BLaER1 (cell line): Measurements from ENCODE around the gene EIF3F.
"Not testable (repeated sequence)": the region's sequence is repeated elsewhere in the genome, so short reads cannot be mapped to it uniquely, and the experiment has no call there.

ENCODE experiments used
- H3K27ac ChIP-seq: shearing (Covaris generic); formaldehyde crosslinking; 2 replicates; pipeline ENCODE4 v1.8.1; 2022
- H3K27me3 ChIP-seq: shearing (Covaris generic); formaldehyde crosslinking; 2 replicates; pipeline ENCODE4 v1.8.1; 2022
- H3K36me3 ChIP-seq: shearing (Covaris generic); formaldehyde crosslinking; 2 replicates; pipeline ENCODE4 v1.8.1; 2022
- H3K4me1 ChIP-seq: shearing (Covaris generic); formaldehyde crosslinking; 2 replicates; pipeline ENCODE4 v1.8.1; 2022
- H3K4me2 ChIP-seq: shearing (Covaris generic); formaldehyde crosslinking; 2 replicates; pipeline ENCODE4 v1.8.1; 2022
- H3K4me3 ChIP-seq: shearing (Covaris generic); formaldehyde crosslinking; 2 replicates; pipeline ENCODE4 v1.8.1; 2022
- H3K9ac ChIP-seq: shearing (Covaris generic); formaldehyde crosslinking; 2 replicates; pipeline ENCODE4 v1.8.1; 2022
- H3K9me3 ChIP-seq: shearing (Covaris generic); formaldehyde crosslinking; 2 replicates; pipeline ENCODE4 v1.8.1; 2022
- H4K20me1 ChIP-seq: shearing (Covaris generic); formaldehyde crosslinking; 2 replicates; pipeline ENCODE4 v1.8.1; 2022
- Cebpa-rat ChIP-seq: shearing (Covaris generic); IDR thresholded peaks from 2 replicates; pipeline ENCODE4 v1.8.1; 2022

The EIF3F gene

DNA sequence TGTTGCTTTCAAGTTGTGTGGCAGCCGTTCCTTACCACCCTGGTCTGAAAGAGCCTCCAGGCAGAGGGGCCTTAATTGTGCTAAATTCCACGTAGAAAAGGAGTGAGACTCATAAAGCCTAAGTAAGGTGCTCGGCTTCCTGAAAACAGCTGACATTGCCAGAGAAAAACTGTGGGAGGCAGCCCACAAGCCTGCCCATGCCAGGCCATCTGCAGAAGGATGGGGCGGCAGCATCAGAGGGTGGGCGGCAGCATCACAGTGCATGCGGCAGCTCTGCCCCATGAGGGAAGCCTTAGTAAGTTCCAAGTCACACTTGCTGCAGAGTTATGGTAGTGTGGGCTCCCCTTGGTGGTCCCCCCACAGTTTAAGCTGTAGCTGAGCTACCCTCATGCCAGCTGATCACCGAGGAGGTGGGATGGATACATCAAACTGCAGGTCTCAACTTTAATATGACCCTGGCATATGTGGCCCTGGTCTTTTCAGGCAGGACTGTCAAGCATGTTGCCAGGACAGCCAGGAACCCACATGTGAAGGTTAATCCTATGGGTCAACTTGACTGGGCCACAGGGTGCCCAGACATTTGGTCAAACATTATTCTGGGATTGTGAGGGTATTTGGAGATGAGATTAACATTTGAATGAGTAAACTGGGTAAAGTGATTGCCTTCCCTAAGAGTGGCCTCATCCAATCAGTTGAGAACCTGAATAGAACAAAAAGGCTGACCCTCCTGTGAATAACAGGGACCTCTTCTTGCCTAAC, 3.1 kb upstream of the EIF3F start:
- peaks cover 26% of the 10 kb centered on the region for H3K4me1 ChIP-seq
- no peak overlapping the region for H3K4me3 ChIP-seq
- H3K27ac ChIP-seq: no peak overlapping the region
- peaks cover 13% of the 10 kb centered on the region; the same call in 1 of the 2 replicates for H4K20me1 ChIP-seq
- no peak overlapping the region for H3K9ac ChIP-seq
- H3K9me3 ChIP-seq: no peaks in the 10 kb centered on the region
- no peak overlapping the region for H3K4me2 ChIP-seq
- H3K27me3 ChIP-seq: no peaks in the 10 kb centered on the region
- no peak for TF ChIP-seq Cebpa-rat
- H3K36me3 ChIP-seq: peaks cover 6% of the 10 kb centered on the region

DNA sequence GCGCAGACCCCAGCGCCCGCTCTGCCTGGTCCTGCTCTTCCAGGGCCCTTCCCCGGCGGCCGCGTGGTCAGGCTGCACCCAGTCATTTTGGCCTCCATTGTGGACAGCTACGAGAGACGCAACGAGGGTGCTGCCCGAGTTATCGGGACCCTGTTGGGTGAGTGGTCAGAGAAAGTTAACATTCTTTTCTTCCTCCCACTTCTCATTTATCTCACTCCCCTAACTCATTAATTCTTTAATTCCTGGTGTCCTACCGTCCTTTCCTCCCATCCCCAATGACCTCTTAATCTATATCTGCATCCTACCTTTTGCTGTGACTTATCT, 385 bp downstream of the EIF3F start:
- Histone ChIP-seq H3K4me3 (peak overlapping the region; percentile 80), H3K9ac (peak overlapping the region; percentile 87), H3K4me1 (peaks cover 59% of the 10 kb centered on the region), H3K27ac (peak overlapping the region; percentile 80), H3K4me2 (peak overlapping the region; percentile 94), H4K20me1 (peaks cover 42% of the 10 kb centered on the region), H3K36me3 (peaks cover 40% of the 10 kb centered on the region)
- H3K9me3 ChIP-seq, H3K27me3 ChIP-seq: not testable (repeated sequence)

DNA sequence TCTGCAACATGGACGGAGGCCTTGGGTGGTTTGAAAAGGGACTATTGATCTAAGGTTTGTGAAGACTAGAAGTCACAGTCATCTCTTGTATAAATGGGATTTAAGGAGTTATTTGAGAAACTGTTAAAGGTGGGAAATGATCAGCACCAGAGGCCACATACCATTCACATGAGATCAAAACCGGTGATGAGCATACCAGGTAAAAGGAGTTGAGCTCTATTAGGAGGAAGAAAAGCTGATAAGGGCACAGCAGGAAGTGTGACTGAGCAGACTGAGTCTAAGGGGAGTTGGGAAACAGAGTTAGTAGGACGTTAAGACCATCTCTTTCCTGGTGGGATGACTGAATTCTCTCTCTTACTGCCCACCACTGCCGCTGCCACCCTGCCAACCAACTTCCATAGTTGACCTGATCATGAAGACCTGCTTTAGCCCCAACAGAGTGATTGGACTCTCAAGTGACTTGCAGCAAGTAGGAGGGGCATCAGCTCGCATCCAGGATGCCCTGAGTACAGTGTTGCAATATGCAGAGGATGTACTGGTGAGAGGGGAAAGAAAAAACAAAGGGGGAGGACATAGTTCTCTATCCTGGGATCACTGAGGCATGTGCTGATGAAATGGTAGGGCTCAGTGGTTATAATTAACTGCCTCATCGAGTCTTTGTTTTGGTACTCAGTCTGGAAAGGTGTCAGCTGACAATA, 7.6 kb downstream of the EIF3F start:
- no peak overlapping the region; the same call in 1 of the 2 replicates for H3K4me3 ChIP-seq
- peaks cover 60% of the 10 kb centered on the region for H3K4me1 ChIP-seq
- peak overlapping the region; percentile 66 for H3K4me2 ChIP-seq
- H3K9ac ChIP-seq: no peak overlapping the region; the same call in 1 of the 2 replicates
- H3K36me3 ChIP-seq: peaks cover 98% of the 10 kb centered on the region
- no peaks in the 10 kb centered on the region for H3K9me3 ChIP-seq
- no peaks in the 10 kb centered on the region for H3K27me3 ChIP-seq
- TF ChIP-seq Cebpa-rat: 0 out of 2 replicates have a peak, but pooled peaks have one; percentile 31
- H3K27ac ChIP-seq: peak overlapping the region; percentile 72
- H4K20me1 ChIP-seq: peaks cover 25% of the 10 kb centered on the region

DNA sequence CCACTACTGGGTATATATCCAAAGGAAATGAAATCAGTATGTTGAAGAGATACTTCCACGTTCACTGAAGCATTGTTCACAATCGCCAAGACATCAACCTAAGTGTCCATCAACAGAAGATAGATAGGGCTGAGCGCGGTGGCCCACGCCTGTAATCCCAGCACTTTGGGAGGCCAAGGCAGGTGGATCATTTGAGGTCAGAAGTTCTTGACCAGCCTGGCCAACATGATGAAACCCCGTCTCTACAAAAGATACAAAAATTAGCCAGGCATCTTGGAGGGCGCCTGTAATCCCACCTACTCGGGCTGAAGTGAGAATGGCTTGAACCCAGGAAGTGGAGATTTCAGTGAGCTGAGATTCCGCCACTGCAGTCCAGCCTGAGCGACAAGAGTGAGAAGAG, 12.7 kb downstream of the EIF3F start:
- H3K9me3 ChIP-seq: no peaks in the 10 kb centered on the region
- H3K4me3 ChIP-seq: no peak overlapping the region
- H3K27ac ChIP-seq: no peak overlapping the region
- no peak overlapping the region for H3K9ac ChIP-seq
- no peaks in the 10 kb centered on the region for H3K27me3 ChIP-seq
- H3K4me2 ChIP-seq: no peak overlapping the region
- no peak for TF ChIP-seq Cebpa-rat
- peaks cover 56% of the 10 kb centered on the region for H3K36me3 ChIP-seq
- H4K20me1 ChIP-seq: no peaks in the 10 kb centered on the region
- peaks cover 12% of the 10 kb centered on the region for H3K4me1 ChIP-seq

DNA sequence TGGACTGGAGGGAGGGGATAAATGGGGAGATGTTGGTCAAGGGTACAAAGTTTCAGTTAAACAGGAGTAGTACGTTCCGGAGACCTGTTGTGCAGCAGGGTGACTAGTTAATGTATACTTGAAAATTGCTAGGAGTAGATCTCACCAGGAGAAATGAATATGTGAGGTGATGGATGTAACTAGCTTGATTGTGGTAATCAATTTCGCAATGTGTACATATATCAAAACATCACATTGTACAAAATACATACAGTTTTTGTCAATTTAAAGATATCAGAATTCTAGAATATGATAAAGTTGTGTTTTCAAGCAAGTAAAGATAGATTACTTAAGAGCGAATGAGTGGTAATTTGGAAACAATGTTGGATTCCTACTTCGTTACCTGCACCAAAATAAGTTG, 13.3 kb downstream of the EIF3F start:
- peaks cover 50% of the 10 kb centered on the region for H3K36me3 ChIP-seq
- no peaks in the 10 kb centered on the region for H3K27me3 ChIP-seq
- no peak overlapping the region for H3K27ac ChIP-seq
- H3K4me2 ChIP-seq: no peak overlapping the region
- TF ChIP-seq Cebpa-rat: no peak
- no peak overlapping the region for H3K9ac ChIP-seq
- H3K4me1 ChIP-seq: peaks cover 6% of the 10 kb centered on the region
- no peaks in the 10 kb centered on the region for H3K9me3 ChIP-seq
- no peaks in the 10 kb centered on the region for H4K20me1 ChIP-seq
- H3K4me3 ChIP-seq: no peak overlapping the region

DNA sequence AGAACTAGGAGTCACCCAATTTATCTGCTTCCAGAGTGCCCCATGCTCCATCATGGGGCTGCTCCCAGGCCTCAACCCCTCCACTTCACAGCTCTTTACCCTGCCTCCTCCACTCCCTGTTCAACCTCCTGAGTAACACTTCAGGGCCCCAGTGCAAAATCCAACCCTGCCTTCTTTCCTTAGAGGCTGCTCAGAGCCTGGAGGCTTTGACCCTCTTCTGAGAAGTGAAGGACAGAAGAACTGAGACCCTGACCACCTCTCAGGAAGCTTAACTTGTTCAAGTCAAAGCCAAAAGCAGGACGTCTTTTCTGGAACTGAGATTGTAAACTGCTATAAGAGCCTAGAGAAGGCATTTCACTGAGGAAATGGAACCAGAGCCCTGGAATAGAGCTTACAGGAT, 15.5 kb downstream of the EIF3F start:
- Histone ChIP-seq H3K9me3 (no peaks in the 10 kb centered on the region), H3K27ac (no peak overlapping the region), H3K4me3 (no peak overlapping the region), H3K9ac (no peak overlapping the region), H3K4me1 (no peaks in the 10 kb centered on the region), H3K4me2 (no peak overlapping the region), H3K27me3 (no peaks in the 10 kb centered on the region), H3K36me3 (peaks cover 28% of the 10 kb centered on the region), H4K20me1 (no peaks in the 10 kb centered on the region)
- no peak for TF ChIP-seq Cebpa-rat

DNA sequence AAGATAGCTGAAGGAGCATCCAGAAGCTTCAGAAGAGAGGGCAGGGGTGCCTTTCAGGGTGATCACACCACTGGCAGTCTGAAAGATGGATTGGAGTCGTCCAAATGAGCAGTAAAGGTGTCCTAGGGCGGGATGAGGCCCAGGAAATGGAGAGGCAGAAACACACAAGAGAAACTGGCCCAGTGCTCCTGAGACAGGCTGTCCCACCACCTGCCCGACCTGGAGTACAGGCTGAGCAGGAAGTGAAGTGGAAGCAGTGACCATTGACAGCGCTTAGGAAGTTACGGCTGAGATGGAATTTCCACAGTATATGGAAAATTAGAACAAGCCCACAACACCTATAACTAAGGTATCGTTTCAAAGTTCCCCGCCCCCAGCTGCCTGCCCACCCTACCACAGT, 16.1 kb downstream of the EIF3F start:
- H4K20me1 ChIP-seq: no peaks in the 10 kb centered on the region
- peaks cover 2% of the 10 kb centered on the region; the same call in 1 of the 2 replicates for H3K4me1 ChIP-seq
- no peak overlapping the region for H3K4me3 ChIP-seq
- no peak overlapping the region for H3K9ac ChIP-seq
- no peaks in the 10 kb centered on the region for H3K27me3 ChIP-seq
- H3K27ac ChIP-seq: no peak overlapping the region
- no peak overlapping the region for H3K4me2 ChIP-seq
- no peaks in the 10 kb centered on the region for H3K9me3 ChIP-seq
- H3K36me3 ChIP-seq: peaks cover 22% of the 10 kb centered on the region
- TF ChIP-seq Cebpa-rat: no peak

DNA sequence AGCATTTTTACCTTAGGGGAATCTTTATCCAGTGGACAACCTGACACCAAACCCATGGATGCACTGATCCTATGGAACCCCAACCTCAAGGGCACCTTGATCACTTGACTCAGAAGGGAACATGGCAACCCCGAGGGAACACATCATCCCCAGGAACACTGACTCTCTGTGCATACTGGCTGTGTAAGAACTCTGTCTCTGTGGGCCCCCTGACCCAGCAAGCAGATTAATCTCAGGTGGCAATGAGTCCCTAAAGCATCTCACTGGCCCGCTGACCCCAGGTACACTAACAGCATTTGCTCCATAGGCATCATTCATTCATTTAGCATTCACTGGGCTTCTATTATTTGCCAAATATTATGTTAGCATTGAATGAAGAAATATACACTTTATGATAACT, 16.9 kb downstream of the EIF3F start:
- no peak overlapping the region for H3K4me2 ChIP-seq
- H3K27ac ChIP-seq: no peak overlapping the region
- H3K9me3 ChIP-seq: no peaks in the 10 kb centered on the region
- H4K20me1 ChIP-seq: no peaks in the 10 kb centered on the region
- H3K4me3 ChIP-seq: no peak overlapping the region
- peaks cover 6% of the 10 kb centered on the region; the same call in 1 of the 2 replicates for H3K4me1 ChIP-seq
- TF ChIP-seq Cebpa-rat: no peak
- no peak overlapping the region for H3K9ac ChIP-seq
- H3K27me3 ChIP-seq: no peaks in the 10 kb centered on the region
- H3K36me3 ChIP-seq: peaks cover 14% of the 10 kb centered on the region

DNA sequence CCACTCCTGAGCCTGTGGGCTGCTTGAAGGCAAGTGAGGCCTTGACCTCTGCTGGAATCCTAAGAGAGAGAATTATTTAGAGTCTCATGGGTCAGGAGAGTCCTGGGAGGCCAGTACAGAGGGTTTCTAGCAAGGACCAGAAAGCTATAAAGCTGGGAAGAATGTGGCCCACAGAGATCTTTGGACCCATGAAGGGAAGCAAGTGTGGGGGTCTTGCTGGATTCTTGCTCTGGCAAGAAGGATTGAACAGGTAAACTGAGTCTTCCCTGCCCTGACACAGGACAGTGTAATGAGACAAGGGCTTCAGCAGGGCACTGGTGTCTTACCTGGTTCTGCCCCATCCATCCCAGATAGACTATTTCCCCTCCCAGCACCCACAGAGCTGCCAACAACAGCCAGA, 18.4 kb downstream of the EIF3F start:
- Histone ChIP-seq H3K27me3 (no peaks in the 10 kb centered on the region), H3K4me1 (peaks cover 6% of the 10 kb centered on the region; the same call in 1 of the 2 replicates), H3K36me3 (0 out of 2 replicates have a peak, but pooled peaks cover 1% of the 10 kb centered on the region), H3K4me3 (no peak overlapping the region), H3K4me2 (no peak overlapping the region), H3K9ac (0 out of 2 replicates have a peak overlapping the region, but pooled peaks have one; percentile 29), H3K27ac (no peak overlapping the region), H3K9me3 (no peaks in the 10 kb centered on the region), H4K20me1 (no peaks in the 10 kb centered on the region)
- TF ChIP-seq Cebpa-rat: no peak

DNA sequence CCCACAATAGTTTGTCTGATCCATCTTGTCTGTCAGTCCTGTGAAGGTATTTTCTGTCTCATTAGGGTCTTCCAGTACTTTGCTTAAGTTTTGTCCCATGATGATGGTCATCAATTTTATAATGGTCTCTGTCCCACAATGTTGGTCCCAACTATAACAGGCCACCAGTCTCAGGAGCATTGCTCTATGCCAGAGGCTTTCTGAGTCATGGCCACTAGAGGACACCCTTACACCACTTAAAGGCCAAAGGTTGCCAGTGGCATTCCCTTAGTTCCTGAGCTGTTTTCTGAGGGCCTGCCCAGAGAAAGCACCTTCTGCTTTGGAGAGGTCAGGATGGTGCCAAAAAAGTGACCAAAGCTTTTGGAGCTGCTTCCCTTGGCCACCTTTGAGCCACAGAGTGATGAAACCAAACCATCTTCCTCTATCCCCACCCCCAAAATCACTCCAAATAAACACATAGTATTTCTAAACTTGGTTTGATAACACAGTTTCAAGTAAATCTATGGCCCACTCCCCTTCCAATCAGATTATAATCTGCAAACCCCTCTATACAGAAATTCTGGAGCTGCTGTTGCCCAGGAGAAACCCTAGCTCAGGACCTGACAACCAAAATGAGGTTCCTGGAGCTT, 19.3 kb downstream of the EIF3F start:
- H3K4me3 ChIP-seq: no peak overlapping the region
- peaks cover 6% of the 10 kb centered on the region; the same call in 1 of the 2 replicates for H3K4me1 ChIP-seq
- no peak overlapping the region for H3K9ac ChIP-seq
- H3K27ac ChIP-seq: no peak overlapping the region
- no peaks in the 10 kb centered on the region for H3K36me3 ChIP-seq
- H3K9me3 ChIP-seq: no peaks in the 10 kb centered on the region
- no peak for TF ChIP-seq Cebpa-rat
- no peaks in the 10 kb centered on the region for H3K27me3 ChIP-seq
- H4K20me1 ChIP-seq: no peaks in the 10 kb centered on the region
- H3K4me2 ChIP-seq: no peak overlapping the region
